ENCODE results near the gene P4HA1. TPM values are rescaled to one million over a fixed set of nuclear protein-coding genes. Genes with fewer than 3 reads are reported as not detected.
"Not testable (repeated sequence)": the region's sequence is repeated elsewhere in the genome, so short reads cannot be mapped to it uniquely, and the experiment has no call there.

Gene P4HA1
- total and polyA plus RNA-seq, 9 donors: 45.2 to 95.5 (median 51.8) TPM

GRCh38 chr10:73054286-73054685, 42.4 kb downstream of the P4HA1 start:
- H3K27me3 ChIP-seq (ENCODE audit: control insufficient read depth, insufficient read depth, low read length): no peaks in the 10 kb centered on the region
- H3K9me3 ChIP-seq (replicated peaks; ENCODE audit: control insufficient read depth, low read depth, low read length): no peaks in the 10 kb centered on the region
- peaks cover 21% of the 10 kb centered on the region for H3K36me3 ChIP-seq (ENCODE audit: control insufficient read depth, insufficient read depth, low read length)
- H3K27ac ChIP-seq (ENCODE audit: low read length): no peak overlapping the region
- no CpG with 5 or more reads among the region's 2 CpGs for WGBS (ENCODE audit: insufficient coverage)
- H3K4me3 ChIP-seq (ENCODE audit: low read length): no peak overlapping the region
- no peak for DNase-seq
- no peaks in the 10 kb centered on the region for H3K4me1 ChIP-seq (ENCODE audit: control insufficient read depth, insufficient read depth, low read length)

DNA sequence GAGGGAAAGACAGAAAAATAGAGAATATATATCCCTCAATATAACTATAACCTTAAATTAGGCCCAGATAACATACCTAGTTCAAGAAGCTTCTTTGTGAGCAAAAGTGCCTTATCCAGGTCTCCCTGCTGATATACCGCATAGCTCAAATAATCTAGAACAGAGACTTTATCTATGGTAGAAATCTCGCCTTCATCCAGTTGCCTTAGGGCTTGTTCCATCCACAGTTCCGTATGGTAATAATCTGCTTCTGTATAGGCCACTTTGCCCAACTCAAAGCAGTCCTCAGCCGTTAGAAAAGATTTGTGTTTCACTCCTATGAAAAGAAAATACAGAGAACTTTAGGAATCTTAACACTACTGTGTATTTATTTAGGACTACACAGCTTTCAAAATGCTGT, 43.4 kb downstream of the P4HA1 start:
- Histone ChIP-seq H3K27ac (ENCODE audit: low read length) (no peak overlapping the region), H3K4me1 (ENCODE audit: control insufficient read depth, insufficient read depth, low read length) (no peaks in the 10 kb centered on the region), H3K4me3 (ENCODE audit: low read length) (no peak overlapping the region), H3K27me3 (ENCODE audit: control insufficient read depth, insufficient read depth, low read length) (no peaks in the 10 kb centered on the region), H3K9me3 (replicated peaks; ENCODE audit: control insufficient read depth, low read depth, low read length) (no peaks in the 10 kb centered on the region), H3K36me3 (ENCODE audit: control insufficient read depth, insufficient read depth, low read length) (peaks cover 16% of the 10 kb centered on the region)
- no peak for DNase-seq
- 83% methylated on average over 1 of the region's 4 CpGs for WGBS (ENCODE audit: insufficient coverage)

- Histone ChIP-seq H3K27me3 (ENCODE audit: control insufficient read depth, insufficient read depth, low read length) (no peaks in the 10 kb centered on the region), H3K36me3 (ENCODE audit: control insufficient read depth, insufficient read depth, low read length) (peaks cover 23% of the 10 kb centered on the region), H3K4me3 (ENCODE audit: low read length) (no peak overlapping the region), H3K27ac (ENCODE audit: low read length) (peak overlapping the region; percentile 45), H3K9me3 (replicated peaks; ENCODE audit: control insufficient read depth, low read depth, low read length) (no peaks in the 10 kb centered on the region), H3K4me1 (ENCODE audit: control insufficient read depth, insufficient read depth, low read length) (peaks cover 2% of the 10 kb centered on the region)
- peak; percentile 87 for DNase-seq
- WGBS (ENCODE audit: insufficient coverage): 83% methylated on average over 1 of the region's 7 CpGs
Measured at GRCh38 chr10:73044378-73045285, 52.0 kb downstream of the P4HA1 start.

GRCh38 chr10:73043766-73044377, 52.8 kb downstream of the P4HA1 start:
- WGBS (ENCODE audit: insufficient coverage): no CpG with 5 or more reads among the region's 2 CpGs
- Histone ChIP-seq H3K4me3 (ENCODE audit: low read length) (no peak overlapping the region), H3K27me3 (ENCODE audit: control insufficient read depth, insufficient read depth, low read length) (no peaks in the 10 kb centered on the region), H3K4me1 (ENCODE audit: control insufficient read depth, insufficient read depth, low read length) (peaks cover 2% of the 10 kb centered on the region), H3K36me3 (ENCODE audit: control insufficient read depth, insufficient read depth, low read length) (peaks cover 23% of the 10 kb centered on the region), H3K9me3 (replicated peaks; ENCODE audit: control insufficient read depth, low read depth, low read length) (no peaks in the 10 kb centered on the region), H3K27ac (ENCODE audit: low read length) (no peak overlapping the region)
- DNase-seq: no peak

DNA sequence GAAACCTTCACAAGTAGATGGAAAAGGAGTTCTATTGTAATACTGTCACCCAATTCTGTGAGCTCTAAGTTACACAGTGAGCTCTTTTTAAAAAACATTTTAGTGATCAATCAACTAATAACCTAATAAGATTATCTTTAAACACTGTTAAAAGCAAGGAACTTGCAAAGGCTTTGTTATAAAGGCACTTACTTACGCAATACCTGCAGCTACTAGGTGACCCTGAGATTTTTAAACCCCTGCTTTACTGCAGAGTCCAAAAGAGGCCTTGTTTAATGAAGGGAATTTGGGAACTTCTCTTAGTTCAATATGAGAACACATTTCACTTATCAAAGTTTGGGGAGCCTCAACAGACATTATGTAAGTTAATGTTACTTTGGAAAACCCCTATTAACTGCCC, 53.3 kb downstream of the P4HA1 start:
- H3K4me3 ChIP-seq (ENCODE audit: low read length): no peak overlapping the region
- H3K9me3 ChIP-seq (replicated peaks; ENCODE audit: control insufficient read depth, low read depth, low read length): no peaks in the 10 kb centered on the region
- peaks cover 2% of the 10 kb centered on the region for H3K4me1 ChIP-seq (ENCODE audit: control insufficient read depth, insufficient read depth, low read length)
- H3K36me3 ChIP-seq (ENCODE audit: control insufficient read depth, insufficient read depth, low read length): peaks cover 23% of the 10 kb centered on the region
- H3K27ac ChIP-seq (ENCODE audit: low read length): no peak overlapping the region
- no CpG with 5 or more reads among the region's 1 CpG for WGBS (ENCODE audit: insufficient coverage)
- no peaks in the 10 kb centered on the region for H3K27me3 ChIP-seq (ENCODE audit: control insufficient read depth, insufficient read depth, low read length)
- no peak for DNase-seq

- H3K36me3 ChIP-seq (ENCODE audit: control insufficient read depth, insufficient read depth, low read length): peaks cover 19% of the 10 kb centered on the region
- H3K4me1 ChIP-seq (ENCODE audit: control insufficient read depth, insufficient read depth, low read length): peaks cover 2% of the 10 kb centered on the region
- H3K9me3 ChIP-seq (replicated peaks; ENCODE audit: control insufficient read depth, low read depth, low read length): no peaks in the 10 kb centered on the region
- no peak overlapping the region for H3K27ac ChIP-seq (ENCODE audit: low read length)
- H3K4me3 ChIP-seq (ENCODE audit: low read length): no peak overlapping the region
- no peaks in the 10 kb centered on the region for H3K27me3 ChIP-seq (ENCODE audit: control insufficient read depth, insufficient read depth, low read length)
- WGBS (ENCODE audit: insufficient coverage): no CpG with 5 or more reads among the region's 5 CpGs
- no peak for DNase-seq
Measured at GRCh38 chr10:73042130-73042529, 54.5 kb downstream of the P4HA1 start.

GRCh38 chr10:73039635-73040034, 57.0 kb downstream of the P4HA1 start:
- no peak overlapping the region for H3K4me3 ChIP-seq (ENCODE audit: low read length)
- WGBS (ENCODE audit: insufficient coverage): no CpG with 5 or more reads among the region's 3 CpGs
- DNase-seq: peak; percentile 81
- H3K4me1 ChIP-seq (ENCODE audit: control insufficient read depth, insufficient read depth, low read length): peaks cover 2% of the 10 kb centered on the region
- H3K27ac ChIP-seq (ENCODE audit: low read length): peak overlapping the region; percentile 45
- H3K36me3 ChIP-seq (ENCODE audit: control insufficient read depth, insufficient read depth, low read length): peaks cover 19% of the 10 kb centered on the region
- no peaks in the 10 kb centered on the region for H3K27me3 ChIP-seq (ENCODE audit: control insufficient read depth, insufficient read depth, low read length)
- no peaks in the 10 kb centered on the region for H3K9me3 ChIP-seq (replicated peaks; ENCODE audit: control insufficient read depth, low read depth, low read length)

DNA sequence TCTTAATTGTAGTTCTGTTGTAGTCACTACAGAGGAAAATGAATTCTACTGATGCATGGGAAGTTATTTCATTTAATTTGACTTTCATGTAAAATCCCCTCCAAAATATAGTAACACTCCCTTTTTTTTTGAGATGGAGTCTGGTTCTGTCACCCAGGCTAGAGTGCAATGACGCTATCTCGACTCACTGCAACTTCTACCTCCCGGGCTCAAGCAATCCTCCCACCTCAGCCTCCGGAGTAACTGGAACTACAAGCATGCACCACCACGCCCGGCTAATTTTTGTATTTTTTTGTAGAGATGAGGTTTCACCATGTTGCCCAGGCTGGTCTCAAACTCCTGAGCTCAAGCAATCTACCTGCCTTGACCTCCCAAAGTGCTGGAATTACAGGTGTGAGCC, 60.4 kb downstream of the P4HA1 start:
- WGBS (ENCODE audit: insufficient coverage): 100% methylated on average over 1 of the region's 6 CpGs
- peaks cover 18% of the 10 kb centered on the region for H3K36me3 ChIP-seq (ENCODE audit: control insufficient read depth, insufficient read depth, low read length)
- H3K27ac ChIP-seq (ENCODE audit: low read length); DNase-seq; H3K4me1 ChIP-seq (ENCODE audit: control insufficient read depth, insufficient read depth, low read length); H3K27me3 ChIP-seq (ENCODE audit: control insufficient read depth, insufficient read depth, low read length); H3K9me3 ChIP-seq (replicated peaks; ENCODE audit: control insufficient read depth, low read depth, low read length); H3K4me3 ChIP-seq (ENCODE audit: low read length): not testable (repeated sequence)

GRCh38 chr10:73032536-73032935, 64.1 kb downstream of the P4HA1 start:
- Histone ChIP-seq H3K4me3 (ENCODE audit: low read length) (no peak overlapping the region), H3K9me3 (replicated peaks; ENCODE audit: control insufficient read depth, low read depth, low read length) (no peaks in the 10 kb centered on the region), H3K27me3 (ENCODE audit: control insufficient read depth, insufficient read depth, low read length) (no peaks in the 10 kb centered on the region), H3K27ac (ENCODE audit: low read length) (no peak overlapping the region), H3K36me3 (ENCODE audit: control insufficient read depth, insufficient read depth, low read length) (peaks cover 28% of the 10 kb centered on the region), H3K4me1 (ENCODE audit: control insufficient read depth, insufficient read depth, low read length) (no peaks in the 10 kb centered on the region)
- WGBS (ENCODE audit: insufficient coverage): no CpG with 5 or more reads among the region's 6 CpGs
- no peak for DNase-seq

GRCh38 chr10:73026623-73027022, 70.0 kb downstream of the P4HA1 start:
- H3K9me3 ChIP-seq (replicated peaks; ENCODE audit: control insufficient read depth, low read depth, low read length); DNase-seq; H3K27me3 ChIP-seq (ENCODE audit: control insufficient read depth, insufficient read depth, low read length); H3K4me1 ChIP-seq (ENCODE audit: control insufficient read depth, insufficient read depth, low read length); H3K4me3 ChIP-seq (ENCODE audit: low read length); H3K27ac ChIP-seq (ENCODE audit: low read length): not testable (repeated sequence)
- WGBS (ENCODE audit: insufficient coverage): no CpG with 5 or more reads among the region's 1 CpG
- peaks cover 19% of the 10 kb centered on the region for H3K36me3 ChIP-seq (ENCODE audit: control insufficient read depth, insufficient read depth, low read length)
